HFFc6 (cell line): ENCODE data around the gene RPH3AL. TPM values are rescaled to one million over a fixed set of nuclear protein-coding genes. Genes with fewer than 3 reads are reported as not detected.

Source experiments
- DNase-seq: peaks from one replicate; pipeline ENCODE4 v3.0.0-alpha.2; 2018
- H3K27ac Mint-ChIP-seq: 2 replicates; pipeline ENCODE4 v1.8.0; 2020; ENCODE audit warnings: mild to moderate bottlenecking, mixed read lengths
- H3K27me3 Mint-ChIP-seq: 2 replicates; pipeline ENCODE4 v1.8.0; 2021; ENCODE audit warnings: mild to moderate bottlenecking, moderate library complexity, mixed read lengths; ENCODE audit not compliant: insufficient read depth
- H3K36me3 Mint-ChIP-seq: 2 replicates; pipeline ENCODE4 v1.8.0; 2021; ENCODE audit warnings: low read depth, mixed read lengths
- H3K4me1 Mint-ChIP-seq: 2 replicates; pipeline ENCODE4 v1.8.0; 2020; ENCODE audit warnings: low read depth, mixed read lengths
- H3K4me3 Mint-ChIP-seq: 2 replicates; pipeline ENCODE4 v1.8.0; 2020; ENCODE audit warnings: mild to moderate bottlenecking, moderate library complexity, mixed read lengths
- H3K9me3 Mint-ChIP-seq: 2 replicates; pipeline ENCODE4 v1.8.0; 2020; ENCODE audit warnings: mild to moderate bottlenecking, mixed read lengths
- total RNA-seq, 6 experiments: library from RNA; stranded (reverse); fragmentation: NEBNext Ultra II Directional; extraction: Animal tissue kit (Norgen Biotek cat#: 25700); gene quantifications; 2 replicates in 1 of 6; 3 replicates in 5 of 6; pipeline ENCODE4 v1.2.3, GENCODE V29; 2021
- TF ChIP-seq, protein P1 (sequence below): fragments of 200-600 bp; sonication (generic); IDR thresholded peaks from 2 replicates; pipeline ENCODE4 v1.5.0; 2021; ENCODE audit warnings: antibody characterized with exemption, mild to moderate bottlenecking

RPH3AL gene
- total RNA-seq, 6 experiments from 2014 or later, result 1.4 to 2.4 (median 2.0) TPM

DNA sequence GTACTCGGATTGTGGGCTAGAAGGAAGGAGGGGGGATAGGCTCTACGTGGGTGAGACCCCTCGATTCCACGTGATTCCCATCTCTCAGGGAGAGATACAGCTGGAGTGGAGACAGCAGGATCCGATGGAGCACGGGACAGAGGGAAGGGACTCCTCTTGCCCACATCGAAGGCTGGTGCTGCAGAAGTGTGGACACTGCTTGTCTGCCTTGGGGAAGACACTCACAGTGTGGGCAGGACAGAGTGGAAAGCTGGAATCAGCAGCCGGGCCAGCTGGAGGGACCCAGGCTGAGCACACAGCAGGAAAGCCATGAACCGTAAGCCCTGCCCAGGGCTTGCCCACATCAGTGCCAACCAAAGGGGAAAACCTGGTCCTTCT is 42.1 kb upstream of the RPH3AL start:
- Mint-ChIP-seq H3K27ac (no peak overlapping the region), H3K9me3 (no peaks in the 10 kb centered on the region), H3K36me3 (no peaks in the 10 kb centered on the region), H3K27me3 (peaks cover 28% of the 10 kb centered on the region), H3K4me3 (no peak overlapping the region), H3K4me1 (peaks cover 6% of the 10 kb centered on the region; the same call in 1 of the 2 replicates)
- no peak for DNase-seq
- TF ChIP-seq, protein P1, sequence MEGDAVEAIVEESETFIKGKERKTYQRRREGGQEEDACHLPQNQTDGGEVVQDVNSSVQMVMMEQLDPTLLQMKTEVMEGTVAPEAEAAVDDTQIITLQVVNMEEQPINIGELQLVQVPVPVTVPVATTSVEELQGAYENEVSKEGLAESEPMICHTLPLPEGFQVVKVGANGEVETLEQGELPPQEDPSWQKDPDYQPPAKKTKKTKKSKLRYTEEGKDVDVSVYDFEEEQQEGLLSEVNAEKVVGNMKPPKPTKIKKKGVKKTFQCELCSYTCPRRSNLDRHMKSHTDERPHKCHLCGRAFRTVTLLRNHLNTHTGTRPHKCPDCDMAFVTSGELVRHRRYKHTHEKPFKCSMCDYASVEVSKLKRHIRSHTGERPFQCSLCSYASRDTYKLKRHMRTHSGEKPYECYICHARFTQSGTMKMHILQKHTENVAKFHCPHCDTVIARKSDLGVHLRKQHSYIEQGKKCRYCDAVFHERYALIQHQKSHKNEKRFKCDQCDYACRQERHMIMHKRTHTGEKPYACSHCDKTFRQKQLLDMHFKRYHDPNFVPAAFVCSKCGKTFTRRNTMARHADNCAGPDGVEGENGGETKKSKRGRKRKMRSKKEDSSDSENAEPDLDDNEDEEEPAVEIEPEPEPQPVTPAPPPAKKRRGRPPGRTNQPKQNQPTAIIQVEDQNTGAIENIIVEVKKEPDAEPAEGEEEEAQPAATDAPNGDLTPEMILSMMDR, result no peak

DNA sequence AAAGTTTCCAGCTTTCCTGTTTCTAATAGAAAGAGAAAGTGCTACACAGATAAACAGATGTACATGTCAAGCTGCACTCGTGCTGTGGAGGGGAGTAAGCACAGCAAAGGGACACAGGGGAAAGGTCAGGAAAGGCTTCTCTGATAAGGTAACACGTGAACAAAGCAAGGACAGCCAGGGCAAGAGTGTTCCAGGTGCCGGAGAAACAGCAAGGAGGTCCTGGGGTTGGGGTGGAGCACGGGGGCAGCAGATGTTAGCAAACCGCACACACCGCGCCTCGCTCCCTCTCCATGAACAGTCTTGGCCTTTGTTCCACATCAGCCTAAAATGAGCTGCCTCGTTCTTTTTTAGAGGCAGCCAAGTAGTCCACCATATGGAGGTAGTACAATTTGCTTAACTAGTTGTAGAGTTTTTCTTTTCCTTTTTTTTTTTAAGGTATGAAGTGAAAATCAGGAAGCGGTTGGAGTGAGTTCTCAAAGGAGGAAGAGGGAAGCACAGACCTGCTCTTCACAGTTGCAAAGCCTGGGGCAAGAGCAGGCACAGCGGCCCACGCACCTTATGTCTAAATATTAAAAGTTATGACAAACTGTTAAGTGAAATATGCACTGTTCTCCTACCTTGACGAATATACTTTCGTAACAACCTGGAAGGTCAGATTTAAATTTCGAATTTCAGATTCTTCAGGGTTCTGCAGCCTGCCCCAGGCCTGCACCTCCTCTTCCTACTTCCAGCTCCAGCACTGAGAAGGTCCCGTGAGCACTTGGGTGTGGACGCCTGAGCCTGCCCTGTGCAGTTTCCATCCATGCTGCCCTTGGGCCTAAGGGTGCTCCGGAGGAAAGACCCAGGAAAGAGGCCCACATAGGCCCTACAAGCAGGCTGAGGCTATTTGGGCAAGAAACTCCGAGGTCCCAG is 41.5 kb upstream of the RPH3AL start:
- no peak overlapping the region for H3K27ac Mint-ChIP-seq
- DNase-seq, result no peak
- TF ChIP-seq, protein P1, result no peak
- peaks cover 28% of the 10 kb centered on the region for H3K27me3 Mint-ChIP-seq
- H3K4me3 Mint-ChIP-seq, result no peak overlapping the region; the same call in 1 of the 2 replicates
- no peaks in the 10 kb centered on the region for H3K36me3 Mint-ChIP-seq
- H3K9me3 Mint-ChIP-seq, result no peaks in the 10 kb centered on the region
- peaks cover 6% of the 10 kb centered on the region; the same call in 1 of the 2 replicates for H3K4me1 Mint-ChIP-seq

DNA sequence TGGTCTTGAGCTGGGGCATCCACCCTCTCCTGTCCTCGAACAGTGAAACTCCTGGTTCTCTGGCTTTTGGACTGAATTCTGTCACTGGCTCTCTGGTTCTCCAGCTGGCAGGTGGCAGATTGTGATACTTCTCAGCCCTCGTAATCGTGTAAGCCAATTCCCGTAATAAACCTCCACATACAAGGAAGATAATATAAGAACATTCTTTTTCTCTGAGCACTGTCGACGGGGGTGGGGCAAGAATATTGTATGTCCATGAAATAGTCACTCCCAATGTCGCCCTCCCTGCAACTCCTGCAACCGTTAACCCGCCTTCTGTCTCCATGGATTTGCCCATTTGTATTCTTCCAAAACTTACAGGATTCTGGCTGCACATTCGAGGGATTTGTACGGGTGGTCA is 39.2 kb upstream of the RPH3AL start:
- Mint-ChIP-seq H3K27ac (no peak overlapping the region), H3K4me1 (peaks cover 6% of the 10 kb centered on the region), H3K36me3 (no peaks in the 10 kb centered on the region), H3K4me3 (no peak overlapping the region), H3K27me3 (peaks cover 25% of the 10 kb centered on the region), H3K9me3 (no peaks in the 10 kb centered on the region)
- DNase-seq, result no peak
- TF ChIP-seq, protein P1, result no peak

- no peak overlapping the region for H3K27ac Mint-ChIP-seq
- H3K36me3 Mint-ChIP-seq, result no peaks in the 10 kb centered on the region
- no peaks in the 10 kb centered on the region for H3K9me3 Mint-ChIP-seq
- H3K4me1 Mint-ChIP-seq, result peaks cover 11% of the 10 kb centered on the region
- DNase-seq, result no peak
- TF ChIP-seq, protein P1, result no peak
- peaks cover 21% of the 10 kb centered on the region for H3K27me3 Mint-ChIP-seq
- H3K4me3 Mint-ChIP-seq, result no peak overlapping the region
Measured at GRCh38 chr17:390025-390424, 37.4 kb upstream of the RPH3AL start.

DNA sequence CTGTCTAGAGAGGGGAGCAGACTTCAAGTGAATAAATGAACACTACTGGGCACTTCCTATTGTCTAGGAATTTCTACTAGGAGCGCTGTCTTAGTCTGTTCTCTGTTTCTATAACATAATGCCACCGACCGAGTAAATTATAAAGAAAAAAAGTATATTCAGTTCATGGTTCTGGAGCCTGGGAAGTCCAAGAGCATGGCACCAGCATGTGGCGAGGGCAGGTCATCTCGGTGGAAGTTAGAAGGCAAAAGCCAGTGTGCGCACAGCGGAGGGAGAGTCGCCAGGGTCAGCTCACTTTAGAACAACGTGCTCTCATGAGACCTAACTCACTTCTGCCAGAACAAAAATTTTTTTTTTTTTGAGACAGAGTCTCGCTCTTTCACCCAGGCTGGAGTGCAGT is 35.5 kb upstream of the RPH3AL start:
- H3K4me3 Mint-ChIP-seq, result no peak overlapping the region
- no peak overlapping the region for H3K27ac Mint-ChIP-seq
- H3K27me3 Mint-ChIP-seq, result peaks cover 15% of the 10 kb centered on the region
- DNase-seq, result no peak
- TF ChIP-seq, protein P1, result no peak
- no peaks in the 10 kb centered on the region for H3K9me3 Mint-ChIP-seq
- peaks cover 5% of the 10 kb centered on the region; the same call in 1 of the 2 replicates for H3K4me1 Mint-ChIP-seq
- no peaks in the 10 kb centered on the region for H3K36me3 Mint-ChIP-seq
